ELF-1 (cell line): ENCODE measurements around the gene NAGPA.
"Not testable (repeated sequence)": the region's sequence is repeated elsewhere in the genome, so short reads cannot be mapped to it uniquely, and the experiment has no call there.

Source experiments
- DNase-seq: peaks from one replicate; pipeline ENCODE4 v3.0.0-alpha.2; 2016; ENCODE audit warnings: low read depth, low spot score

NAGPA gene, protein sequence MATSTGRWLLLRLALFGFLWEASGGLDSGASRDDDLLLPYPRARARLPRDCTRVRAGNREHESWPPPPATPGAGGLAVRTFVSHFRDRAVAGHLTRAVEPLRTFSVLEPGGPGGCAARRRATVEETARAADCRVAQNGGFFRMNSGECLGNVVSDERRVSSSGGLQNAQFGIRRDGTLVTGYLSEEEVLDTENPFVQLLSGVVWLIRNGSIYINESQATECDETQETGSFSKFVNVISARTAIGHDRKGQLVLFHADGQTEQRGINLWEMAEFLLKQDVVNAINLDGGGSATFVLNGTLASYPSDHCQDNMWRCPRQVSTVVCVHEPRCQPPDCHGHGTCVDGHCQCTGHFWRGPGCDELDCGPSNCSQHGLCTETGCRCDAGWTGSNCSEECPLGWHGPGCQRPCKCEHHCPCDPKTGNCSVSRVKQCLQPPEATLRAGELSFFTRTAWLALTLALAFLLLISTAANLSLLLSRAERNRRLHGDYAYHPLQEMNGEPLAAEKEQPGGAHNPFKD

DNA sequence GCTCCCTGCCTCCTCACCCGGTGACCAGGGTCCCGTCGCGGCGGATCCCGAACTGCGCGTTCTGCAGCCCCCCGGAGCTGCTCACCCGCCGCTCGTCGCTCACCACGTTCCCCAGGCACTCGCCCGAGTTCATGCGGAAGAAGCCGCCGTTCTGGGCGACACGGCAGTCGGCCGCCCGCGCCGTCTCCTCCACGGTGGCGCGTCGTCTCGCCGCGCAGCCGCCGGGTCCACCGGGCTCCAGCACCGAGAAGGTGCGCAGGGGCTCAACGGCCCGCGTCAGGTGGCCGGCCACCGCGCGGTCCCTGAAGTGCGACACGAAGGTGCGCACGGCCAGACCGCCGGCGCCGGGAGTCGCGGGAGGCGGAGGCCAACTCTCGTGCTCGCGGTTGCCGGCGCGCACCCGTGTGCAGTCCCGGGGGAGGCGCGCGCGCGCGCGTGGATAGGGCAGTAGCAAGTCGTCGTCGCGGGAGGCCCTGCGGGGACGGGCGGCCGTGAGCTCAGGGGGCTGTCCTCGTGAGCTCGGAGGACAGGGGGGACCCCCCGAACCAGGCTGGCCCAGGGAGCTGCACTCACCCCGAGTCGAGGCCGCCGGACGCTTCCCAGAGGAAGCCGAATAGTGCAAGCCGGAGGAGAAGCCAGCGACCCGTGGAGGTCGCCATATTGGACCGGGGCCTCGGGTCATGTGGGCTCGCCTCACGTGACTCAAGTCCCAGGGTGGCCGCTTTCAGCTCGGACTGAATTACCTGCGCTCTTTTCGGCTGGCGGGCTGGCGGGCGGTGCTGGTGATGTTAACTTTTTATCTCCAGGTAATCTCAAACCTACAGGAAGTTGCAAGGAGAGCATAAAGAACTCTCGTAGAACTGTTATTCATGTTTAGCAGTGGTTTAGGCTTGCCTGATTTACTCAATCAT is at the start of gene NAGPA:
NAGPA (minus strand) TSS at position 680 of the 911 bp plus-strand sequence; CDS start at position 659, 21 bp downstream.
- DNase-seq = peak; percentile 85

DNA sequence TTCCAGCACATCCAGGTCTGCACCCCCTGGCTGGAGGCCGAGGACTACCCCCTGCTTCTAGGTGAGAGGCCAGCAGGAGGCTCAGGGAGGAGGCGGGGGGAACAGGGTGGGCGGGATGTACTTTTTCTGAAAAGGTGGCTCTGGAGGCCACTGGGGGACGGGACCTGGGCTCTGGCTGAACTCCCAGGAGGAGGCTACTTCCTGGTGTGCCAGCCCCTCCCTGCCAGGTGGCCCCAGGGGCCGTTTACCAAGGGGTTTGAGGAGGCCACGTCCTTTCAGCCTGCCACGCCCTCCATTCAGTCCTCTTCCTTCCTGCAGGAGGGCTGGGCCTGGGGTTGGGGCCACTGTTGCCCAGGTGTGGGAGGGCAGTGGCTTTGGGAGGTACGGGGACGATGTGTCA is 47.3 kb upstream of the NAGPA start:
- DNase-seq = not testable (repeated sequence)

DNA sequence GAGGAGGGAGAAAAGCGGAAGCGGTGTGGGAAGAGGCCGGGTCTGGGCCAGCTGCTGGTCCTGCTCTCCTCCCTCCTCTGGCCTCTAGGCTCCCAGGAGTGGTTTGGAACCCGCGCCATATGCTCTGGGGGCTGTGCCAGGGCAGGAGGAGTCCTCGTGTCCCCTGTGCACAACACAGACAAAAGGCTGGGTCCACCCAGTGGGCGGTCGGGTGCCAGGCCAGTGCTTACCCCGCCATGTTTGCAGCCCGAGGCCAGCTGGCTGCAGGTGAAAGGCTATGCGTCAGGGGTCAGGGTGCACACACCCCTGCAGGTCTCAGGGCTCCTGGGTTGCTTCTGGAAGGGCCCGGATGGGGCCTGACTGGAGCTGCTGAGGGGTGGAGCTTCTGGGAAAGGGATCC is 46.7 kb upstream of the NAGPA start:
- DNase-seq = not testable (repeated sequence)

DNA sequence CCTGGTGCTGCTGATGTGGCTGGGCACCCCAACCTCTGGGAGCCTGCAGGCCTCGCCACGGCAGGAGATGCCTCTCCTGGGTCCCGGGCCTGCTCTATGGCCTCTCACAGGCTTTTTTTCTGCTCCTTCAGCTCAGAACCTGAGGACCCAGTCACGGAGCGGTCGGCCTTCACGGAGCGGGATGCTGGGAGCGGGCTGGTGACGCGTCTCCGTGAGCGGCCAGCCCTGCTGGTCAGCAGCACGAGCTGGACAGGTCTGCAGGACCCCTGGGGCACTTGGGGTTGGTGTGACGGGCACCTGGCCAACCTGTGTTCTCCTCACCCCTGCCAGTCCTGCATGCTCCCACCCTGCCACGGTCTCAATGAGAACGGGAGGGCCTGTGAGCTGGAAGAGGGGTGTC is 44.9 kb upstream of the NAGPA start:
- no peak for DNase-seq

DNA sequence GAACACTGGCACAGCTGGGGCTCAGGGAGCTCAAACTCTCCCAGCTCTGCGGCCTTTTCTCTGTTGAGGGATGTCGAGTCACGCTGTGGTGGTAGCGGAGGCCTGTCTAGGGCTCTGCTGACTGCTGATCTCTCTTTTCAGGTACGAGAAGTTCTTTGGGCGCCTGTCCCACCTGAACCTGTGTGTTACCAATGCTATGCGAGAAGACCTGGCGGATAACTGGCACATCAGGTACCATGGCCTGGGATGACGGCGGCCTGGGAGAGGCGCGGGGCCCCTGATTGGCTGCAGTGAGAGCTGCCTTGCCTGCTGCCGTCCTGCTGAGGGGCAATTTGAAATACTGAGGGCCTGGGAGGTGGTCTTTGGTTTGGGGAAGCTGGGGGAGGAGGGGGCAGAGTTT is 43.6 kb upstream of the NAGPA start:
- no peak for DNase-seq

DNA sequence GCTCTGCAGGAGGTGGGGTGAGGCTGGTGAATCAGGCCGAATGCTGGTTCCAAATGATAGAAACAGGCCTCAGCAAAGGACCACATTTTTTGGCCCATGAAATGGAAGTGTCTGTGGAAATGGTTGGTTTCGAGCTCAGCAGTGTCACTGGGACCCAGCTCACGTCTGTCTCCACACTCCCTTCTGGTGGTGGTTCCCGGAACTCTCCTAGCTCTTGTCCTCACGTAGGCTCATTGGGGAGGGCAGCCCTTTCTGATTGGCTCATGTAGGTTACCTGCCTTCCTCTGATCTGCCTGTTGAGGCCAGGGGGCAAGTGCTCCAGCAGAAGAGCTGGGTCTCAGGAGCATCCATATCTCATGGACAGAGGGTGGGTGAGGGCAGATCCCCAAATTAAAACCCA is 41.9 kb upstream of the NAGPA start:
- DNase-seq = no peak

DNA sequence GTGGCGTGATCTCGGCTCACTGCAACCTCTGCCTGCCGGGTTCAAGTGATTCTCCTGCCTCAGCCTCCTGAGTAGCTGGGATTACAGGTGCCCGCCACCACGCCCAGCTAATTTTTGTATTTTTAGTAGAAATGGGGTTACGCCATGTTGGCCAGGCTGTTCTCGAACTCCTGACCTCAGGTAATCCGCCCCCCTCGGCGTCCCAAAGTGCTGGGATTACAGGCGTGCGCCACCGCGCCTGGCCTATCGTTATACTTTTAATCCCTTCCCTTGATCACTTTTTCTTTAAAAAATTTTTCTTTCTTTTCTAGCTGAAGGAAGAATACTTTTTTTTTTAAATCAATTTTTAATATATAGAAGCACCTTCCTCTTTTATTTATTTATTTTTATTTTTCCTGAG is 40.0 kb upstream of the NAGPA start:
- not testable (repeated sequence) for DNase-seq

DNA sequence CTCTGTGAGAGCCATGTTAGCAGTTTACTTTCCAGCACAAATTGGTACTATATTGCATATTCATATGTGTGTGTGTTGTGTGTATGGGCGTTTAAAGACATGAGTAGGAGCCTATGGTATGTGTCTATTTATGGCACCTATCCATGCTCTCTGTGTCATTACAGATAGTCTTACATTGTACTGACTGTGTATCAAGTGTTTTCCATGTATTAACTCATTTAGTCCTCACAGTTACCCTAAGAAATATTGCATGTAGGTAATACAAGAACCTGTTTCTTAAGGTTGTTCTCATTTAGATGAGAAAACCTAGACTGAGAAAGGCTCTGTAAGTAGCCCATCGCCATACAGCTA is 39.5 kb upstream of the NAGPA start:
- no peak for DNase-seq

DNA sequence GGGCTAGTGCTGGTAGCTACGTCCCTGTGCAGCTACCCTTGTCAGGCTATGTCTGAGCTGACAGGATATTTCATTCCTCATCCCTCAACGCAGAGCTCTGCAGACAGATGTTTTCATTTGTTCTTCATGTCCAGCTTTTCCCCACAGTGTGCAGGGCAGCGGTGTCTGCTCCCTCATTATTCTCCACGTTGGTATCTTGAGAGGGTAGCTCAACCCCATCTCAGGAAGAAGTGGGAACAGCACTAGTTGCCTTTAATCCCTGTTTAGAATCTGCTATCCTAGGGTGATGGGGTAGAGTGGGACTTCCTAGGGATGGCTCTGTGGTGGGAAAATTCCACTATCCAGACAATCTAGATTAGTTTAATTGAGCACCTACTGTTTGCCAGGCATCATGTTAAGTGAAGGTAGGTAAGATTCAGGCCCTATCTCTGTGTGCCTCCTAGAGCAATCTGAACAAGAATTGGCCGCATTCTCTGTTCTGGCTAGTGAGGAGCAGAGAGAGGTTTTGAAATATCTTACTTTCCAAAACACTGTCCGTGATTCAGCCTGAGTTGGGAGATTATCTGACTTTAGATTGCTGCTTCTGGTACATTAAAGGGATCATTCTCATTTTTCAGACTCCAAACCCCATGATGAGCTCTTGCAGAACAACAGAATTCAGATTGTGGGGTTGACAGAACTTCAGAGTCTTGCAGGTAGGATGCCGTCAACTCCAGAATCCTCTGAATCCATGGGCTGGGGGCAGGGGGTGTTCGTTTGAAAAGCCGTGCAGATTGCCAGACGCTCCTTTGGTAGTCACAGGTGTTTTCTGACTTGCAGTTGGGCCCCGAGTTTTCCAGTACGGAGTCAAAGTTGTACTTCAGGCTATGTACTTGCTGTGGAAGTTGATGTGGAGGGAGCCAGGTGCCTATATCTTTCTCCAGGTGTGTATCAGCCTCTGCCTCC is 38.9 kb upstream of the NAGPA start:
- DNase-seq = no peak

DNA sequence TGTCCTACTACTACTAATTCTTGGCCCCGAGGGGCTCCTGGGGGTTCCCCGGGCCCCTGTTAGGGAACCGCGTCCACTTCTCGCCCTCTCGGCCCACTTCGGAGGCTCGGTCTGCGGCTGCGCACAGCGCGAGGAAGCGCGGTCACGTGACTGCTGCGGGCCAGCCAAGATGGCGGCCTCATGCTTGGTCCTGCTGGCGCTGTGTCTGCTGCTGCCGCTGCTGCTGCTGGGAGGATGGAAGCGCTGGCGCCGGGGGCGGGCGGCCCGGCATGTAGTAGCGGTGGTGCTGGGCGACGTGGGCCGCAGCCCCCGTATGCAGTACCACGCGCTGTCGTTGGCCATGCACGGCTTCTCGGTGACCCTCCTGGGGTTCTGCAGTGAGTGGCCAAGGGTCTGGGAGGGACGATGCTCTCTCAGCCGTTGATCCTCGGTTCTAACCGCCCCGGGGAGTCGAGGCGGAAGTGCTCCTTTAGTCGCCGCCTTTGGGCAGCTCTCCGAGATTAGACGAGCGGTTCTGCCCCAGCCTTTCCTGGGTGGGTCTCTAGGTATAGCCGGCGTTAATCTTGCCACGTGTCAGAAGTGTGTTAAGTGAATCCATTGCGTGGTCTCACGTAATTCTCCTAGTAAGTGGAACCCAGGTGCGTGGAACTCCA is 38.1 kb upstream of the NAGPA start, which contains the start of gene ALG1:
ALG1 (plus strand) TSS at position 163 of the 653 bp plus-strand sequence; CDS start at position 170, 7 bp downstream.
- DNase-seq = peak; percentile 92

DNA sequence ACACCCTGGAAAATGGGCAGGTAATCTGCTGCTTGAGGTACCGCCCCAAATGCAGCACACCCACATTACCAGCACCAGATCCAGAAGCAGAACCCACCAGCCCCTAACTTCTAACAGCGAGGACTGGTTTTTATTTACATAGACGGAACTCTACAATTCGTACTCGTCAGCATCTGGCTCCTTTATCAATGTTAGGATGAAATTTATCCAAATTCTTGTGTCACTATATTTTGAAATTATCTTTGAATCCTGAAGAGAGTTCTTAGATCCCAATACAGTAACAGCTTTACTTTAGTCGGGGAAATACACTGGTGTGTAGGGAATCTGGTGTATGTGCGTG is 37.6 kb upstream of the NAGPA start:
- DNase-seq = no peak

DNA sequence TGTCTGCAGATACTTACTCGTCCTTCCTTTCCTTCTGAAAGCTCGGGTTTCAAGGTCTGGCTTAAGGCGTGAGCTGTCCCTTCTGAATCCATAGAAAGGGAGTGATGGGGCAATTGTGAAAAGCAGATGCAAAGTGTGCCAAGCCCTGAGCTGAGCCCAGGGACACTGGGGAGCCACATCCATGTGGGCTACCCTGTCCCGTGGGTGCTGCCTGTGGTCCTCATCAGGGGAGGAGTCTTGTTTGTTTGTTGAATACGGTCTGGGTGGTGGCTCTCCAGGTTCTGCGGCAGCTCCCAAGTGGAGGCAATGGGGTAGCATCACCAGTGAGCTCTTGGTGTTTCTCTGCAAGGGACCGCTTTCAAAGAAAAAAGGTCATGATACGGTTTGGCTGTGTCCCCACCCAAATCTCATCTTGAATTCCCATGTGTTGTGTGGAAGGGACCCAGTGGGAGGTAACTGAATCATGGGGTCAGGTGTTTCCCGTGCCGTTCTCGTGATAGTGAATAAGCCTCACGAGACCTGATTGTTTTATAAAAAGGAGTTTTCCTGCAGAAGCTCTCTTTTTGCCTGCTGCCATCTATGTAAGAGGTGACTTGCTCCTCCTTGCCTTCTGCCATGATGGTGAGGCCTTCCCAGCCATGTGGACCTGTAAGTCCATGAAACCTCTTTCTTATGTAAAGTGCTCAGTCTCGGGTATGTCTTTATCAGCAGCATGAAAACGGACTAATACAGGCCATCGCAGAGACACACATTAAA is 36.9 kb upstream of the NAGPA start:
- DNase-seq = no peak

DNA sequence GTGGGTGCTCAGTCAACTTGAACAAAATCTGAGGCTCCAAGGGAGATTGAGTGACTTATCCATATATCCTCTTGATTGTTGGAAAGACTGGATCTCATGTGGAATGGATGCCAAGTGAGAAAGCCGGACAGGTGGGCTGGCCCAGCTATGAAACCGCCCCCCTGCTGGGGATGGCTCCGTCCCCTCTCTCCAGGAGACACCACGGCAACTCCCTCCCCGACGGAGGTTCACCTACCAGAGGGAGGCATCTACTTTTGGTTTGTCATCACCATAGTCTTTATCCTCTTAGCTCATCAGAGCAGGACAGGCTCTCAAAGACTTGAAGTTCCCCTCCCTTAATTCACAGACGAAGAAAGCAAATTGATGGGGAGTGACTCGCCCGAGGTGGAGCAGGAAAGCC is 36.1 kb upstream of the NAGPA start:
- no peak for DNase-seq

DNA sequence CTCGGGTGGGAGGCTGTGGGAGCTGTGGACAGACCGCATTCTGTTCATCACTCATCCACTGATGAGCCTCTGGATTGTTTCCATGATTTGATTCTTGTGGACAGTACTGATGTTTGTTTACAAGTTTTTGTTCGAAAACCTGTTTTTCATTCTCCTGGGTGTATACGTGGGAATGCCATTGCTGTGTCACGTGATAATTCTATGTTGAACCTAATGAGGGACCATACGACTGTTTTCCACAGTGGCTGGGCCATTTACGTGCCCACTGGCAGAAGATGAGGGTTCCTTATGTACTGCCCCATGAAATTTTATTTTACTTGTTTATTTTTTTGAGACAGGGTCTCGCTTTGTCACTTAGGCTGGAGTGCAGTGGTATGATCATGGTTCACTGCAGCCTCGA is 35.3 kb upstream of the NAGPA start:
- no peak for DNase-seq

DNA sequence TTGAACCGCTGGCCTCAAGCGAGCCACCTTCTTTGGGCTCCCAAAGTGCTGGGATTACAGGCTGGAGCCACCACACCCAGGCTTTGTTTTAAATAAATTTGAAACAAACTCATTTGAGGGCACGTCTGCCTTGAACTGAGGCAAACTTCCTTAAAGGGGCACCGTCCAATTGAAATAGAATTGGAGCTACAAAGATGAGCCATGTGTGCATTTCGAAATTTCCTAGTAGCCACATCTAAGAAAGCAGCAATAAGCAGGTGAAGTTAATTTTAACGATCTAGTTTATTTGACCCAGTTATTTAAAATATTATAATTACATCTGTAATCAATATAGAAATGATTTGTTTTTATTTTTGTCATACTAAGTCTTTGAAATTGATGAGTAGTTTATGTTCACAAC is 32.8 kb upstream of the NAGPA start:
- DNase-seq = no peak

DNA sequence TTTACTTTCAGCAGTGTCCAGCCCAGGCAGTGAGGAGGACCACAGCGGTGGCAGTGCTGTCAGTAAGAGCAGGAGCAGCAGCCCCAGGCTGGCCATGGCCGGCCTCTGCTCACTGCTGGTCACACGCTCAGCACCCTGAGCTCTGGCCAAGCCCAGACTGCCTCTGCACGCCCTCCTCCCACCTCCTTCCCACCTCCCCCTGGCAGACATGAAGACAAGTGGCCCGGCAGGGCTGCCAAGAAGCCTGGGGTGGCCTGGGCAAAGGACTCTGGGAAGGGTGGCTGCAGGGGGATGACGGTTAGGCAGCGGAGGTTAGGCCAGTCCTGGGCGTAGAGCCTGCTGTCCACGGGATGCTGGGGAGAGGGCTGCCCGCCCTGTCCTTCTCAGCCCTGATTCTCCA is 32.1 kb upstream of the NAGPA start, which contains the start of gene C16orf89:
C16orf89 (minus strand) TSS at position 144 of the 400 bp plus-strand sequence; CDS start at position 96, 48 bp downstream.
- no peak for DNase-seq

DNA sequence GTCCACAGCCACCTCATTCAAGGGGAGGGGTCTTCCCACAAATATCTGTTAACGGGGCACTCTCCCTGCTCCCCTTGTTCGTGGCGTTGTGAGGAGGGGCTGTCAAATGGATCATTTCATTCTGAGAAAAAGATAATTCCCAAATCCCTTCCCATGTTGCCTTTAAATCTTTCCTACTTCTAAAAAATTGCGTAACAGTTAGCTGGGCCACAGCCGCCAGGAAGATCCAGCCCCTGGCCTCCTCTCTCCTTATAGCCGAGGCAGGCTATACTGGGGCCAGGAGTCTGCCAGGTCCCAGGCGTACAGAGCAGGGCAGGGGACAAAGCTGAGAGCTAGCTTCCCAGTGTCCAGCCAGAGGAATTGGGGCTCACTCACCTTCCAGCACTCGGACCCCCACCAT is 31.6 kb upstream of the NAGPA start:
- no peak for DNase-seq

DNA sequence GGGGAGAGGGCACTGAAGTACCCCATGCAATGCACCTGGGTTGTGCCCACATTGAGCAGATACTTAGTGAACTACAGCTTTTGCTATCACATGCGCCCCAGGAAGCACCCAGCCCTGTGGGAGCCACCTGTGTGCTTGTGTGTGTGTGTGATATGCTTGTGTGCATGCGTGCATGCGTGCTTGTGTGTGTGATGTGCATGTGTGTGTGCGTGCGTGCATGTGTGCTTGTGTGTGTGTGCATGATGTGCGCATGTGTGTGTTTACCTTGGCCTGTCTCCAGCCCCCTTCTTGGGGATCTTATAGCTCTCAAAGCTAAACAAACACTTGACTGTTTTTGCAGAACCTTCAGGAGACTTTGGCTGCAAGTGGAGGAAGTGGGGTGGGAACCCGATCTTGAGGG is 31.2 kb upstream of the NAGPA start:
- DNase-seq = no peak

DNA sequence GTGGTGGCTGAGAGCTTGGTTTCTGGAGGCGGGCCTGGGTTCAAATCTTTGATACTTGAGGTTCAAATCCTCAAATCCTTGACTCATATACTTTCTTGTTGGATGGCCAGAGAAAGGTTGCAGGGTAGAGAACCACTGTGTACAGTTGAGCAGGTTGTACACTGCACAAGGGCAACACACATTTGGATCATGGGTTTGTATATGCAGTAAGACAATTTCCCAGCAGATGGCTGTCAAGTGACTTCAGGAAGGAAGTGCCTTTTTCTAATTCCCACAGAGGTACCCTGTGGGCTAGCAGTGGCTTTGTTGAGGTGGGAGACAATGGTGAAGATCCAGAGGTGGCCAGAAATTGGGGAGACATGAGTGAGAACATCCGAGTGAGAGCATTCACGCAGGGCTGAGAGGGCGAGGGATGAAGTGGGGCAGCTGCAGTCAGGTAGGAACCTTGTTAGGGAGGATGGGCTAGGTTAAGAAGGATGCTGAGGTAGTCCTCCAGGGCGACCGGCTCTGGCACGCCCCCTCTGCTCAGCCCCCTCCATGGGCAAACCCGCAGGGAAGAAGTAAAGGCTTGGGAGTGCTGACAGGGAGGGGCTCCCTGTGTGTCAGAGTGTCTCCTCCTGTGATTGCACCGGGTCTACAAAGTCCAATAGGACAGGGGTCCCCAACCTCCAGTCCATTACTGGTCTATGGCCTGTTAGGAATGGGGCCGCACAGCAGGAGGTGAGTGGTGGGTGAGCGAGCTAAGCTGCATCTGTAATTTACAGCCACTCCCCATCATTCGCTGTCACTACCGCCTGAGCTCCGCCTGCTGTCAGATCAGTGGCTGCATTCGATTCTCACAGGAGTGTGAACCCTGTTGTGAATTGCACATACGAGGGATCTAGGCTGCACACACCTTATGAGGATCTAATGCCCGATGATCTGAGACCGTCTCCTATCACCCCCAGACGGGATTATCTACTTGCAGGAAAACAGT is 29.3 kb upstream of the NAGPA start:
- no peak for DNase-seq
